ENCODE measurements around the gene SUSD3. TPM values are rescaled to one million over a fixed set of nuclear protein-coding genes. Genes with fewer than 3 reads are reported as not detected.

SUSD3 gene
- total RNA-seq, 2 experiments from 2014 or later: 33.9 to 35.6 TPM

- intact Hi-C loops (cut with DNase I, micrococcal nuclease): no loop called here
- H3K4me3 Mint-ChIP-seq: peak overlapping the region; percentile 75
- H3K36me3 Mint-ChIP-seq (ENCODE audit: low read depth): peaks cover 86% of the 10 kb centered on the region
- peak overlapping the region; percentile 99 for H3K27ac Mint-ChIP-seq
- POLR2A ChIA-PET: interaction anchor here (0.6 to 10.1 kb wide), 16 partner anchors 11 to 74 kb away, joined by 3 to 163 read pairs (median 8); partner anchors contain the start of gene CARD19
- no peaks in the 10 kb centered on the region for H3K27me3 Mint-ChIP-seq
- CTCF ChIA-PET: interaction anchor here (1.0 to 2.6 kb wide), 3 partner anchors 21 to 68 kb away, joined by 3 to 10 read pairs (median 3); no protein-coding TSS in a partner anchor
- H3K9me3 Mint-ChIP-seq: no peaks in the 10 kb centered on the region
- ATAC-seq (ENCODE audit: poor library complexity) (peak; percentile 31), DNase-seq (peak in 6 of 14 experiments; percentile 29 to 61 (median 34))
- H3K4me1 Mint-ChIP-seq (ENCODE audit: low read depth): peaks cover 77% of the 10 kb centered on the region
- peaks cover 99% of the 10 kb centered on the region for H3K4me1 ChIP-seq (ENCODE audit: insufficient read depth, low read length)
- no peak overlapping the region for H3K4me3 ChIP-seq (ENCODE audit: low read length)
- no peaks in the 10 kb centered on the region for H3K27me3 ChIP-seq (ENCODE audit: control insufficient read depth in 1 of 2, insufficient read depth in 2 of 2, low read length in 2 of 2)
- H3K27ac ChIP-seq (ENCODE audit: low read depth in 1 of 2, low read length in 2 of 2): peak overlapping the region; percentile 92 to 95
- peaks cover 72% of the 10 kb centered on the region for H3K36me3 ChIP-seq (ENCODE audit: insufficient read depth, low read length)
- TF ChIP-seq CTCF (IDR thresholded peaks at IDR 0.05): no peak
- H3K9me3 ChIP-seq (ENCODE audit: control insufficient read depth in 1 of 2, insufficient read depth in 1 of 2, low read length in 2 of 2): no peaks in the 10 kb centered on the region
Measured at GRCh38 chr9:93024986-93025630, 33.4 kb upstream of the SUSD3 start.

GRCh38 chr9:93025736-93026135, 32.8 kb upstream of the SUSD3 start:
- H3K4me1 ChIP-seq (ENCODE audit: insufficient read depth, low read length): peaks cover 99% of the 10 kb centered on the region
- Mint-ChIP-seq H3K27ac (peak overlapping the region; percentile 99), H3K36me3 (ENCODE audit: low read depth) (peaks cover 86% of the 10 kb centered on the region), H3K4me1 (ENCODE audit: low read depth) (peaks cover 79% of the 10 kb centered on the region), H3K9me3 (no peaks in the 10 kb centered on the region), H3K27me3 (no peaks in the 10 kb centered on the region), H3K4me3 (peak overlapping the region; percentile 75)
- no peak overlapping the region for H3K4me3 ChIP-seq (ENCODE audit: low read length)
- DNase-seq: peak in 1 of 14 experiments; percentile 16
- H3K27ac ChIP-seq (ENCODE audit: low read depth in 1 of 2, low read length in 2 of 2): peak overlapping the region; percentile 92 to 95
- no peaks in the 10 kb centered on the region for H3K27me3 ChIP-seq (ENCODE audit: control insufficient read depth in 1 of 2, insufficient read depth in 2 of 2, low read length in 2 of 2)
- no peaks in the 10 kb centered on the region for H3K9me3 ChIP-seq (ENCODE audit: control insufficient read depth in 1 of 2, insufficient read depth in 1 of 2, low read length in 2 of 2)
- intact Hi-C loops (cut with DNase I, micrococcal nuclease): no loop called here
- TF ChIP-seq CTCF (IDR thresholded peaks at IDR 0.05): no peak
- peaks cover 72% of the 10 kb centered on the region for H3K36me3 ChIP-seq (ENCODE audit: insufficient read depth, low read length)
- ATAC-seq (ENCODE audit: poor library complexity): no peak
- ChIA-PET CTCF (interaction anchor here (1.0 to 2.6 kb wide), 3 partner anchors 22 to 68 kb away, joined by 3 to 10 read pairs (median 3); no protein-coding TSS in a partner anchor), POLR2A (interaction anchor here (0.6 to 10.1 kb wide), 14 partner anchors 12 to 109 kb away, joined by 3 to 163 read pairs (median 11); partner anchors contain the start of genes CARD19 and NINJ1)

GRCh38 chr9:93026640-93027039, 31.9 kb upstream of the SUSD3 start:
- no peaks in the 10 kb centered on the region for H3K9me3 ChIP-seq (ENCODE audit: control insufficient read depth in 1 of 2, insufficient read depth in 1 of 2, low read length in 2 of 2)
- no peak for TF ChIP-seq CTCF (IDR thresholded peaks at IDR 0.05)
- no peaks in the 10 kb centered on the region for H3K27me3 ChIP-seq (ENCODE audit: control insufficient read depth in 1 of 2, insufficient read depth in 2 of 2, low read length in 2 of 2)
- ATAC-seq (ENCODE audit: poor library complexity): no peak
- peaks cover 72% of the 10 kb centered on the region for H3K36me3 ChIP-seq (ENCODE audit: insufficient read depth, low read length)
- peaks cover 99% of the 10 kb centered on the region for H3K4me1 ChIP-seq (ENCODE audit: insufficient read depth, low read length)
- Mint-ChIP-seq H3K27me3 (no peaks in the 10 kb centered on the region), H3K4me1 (ENCODE audit: low read depth) (peaks cover 83% of the 10 kb centered on the region), H3K4me3 (peak overlapping the region; percentile 42), H3K9me3 (no peaks in the 10 kb centered on the region), H3K36me3 (ENCODE audit: low read depth) (peaks cover 86% of the 10 kb centered on the region), H3K27ac (peak overlapping the region; percentile 99)
- ChIA-PET CTCF (interaction anchor here (0.9 kb wide), 1 partner anchor 40 kb away, joined by 3 read pairs; no protein-coding TSS in a partner anchor), POLR2A (interaction anchor here (1.3 to 10.1 kb wide), 9 partner anchors 13 to 69 kb away, joined by 3 to 163 read pairs (median 22); no protein-coding TSS in a partner anchor)
- H3K27ac ChIP-seq (ENCODE audit: low read depth in 1 of 2, low read length in 2 of 2): peak overlapping the region; percentile 92 to 95
- peak in 1 of 14 experiments; percentile 13 for DNase-seq
- no peak overlapping the region for H3K4me3 ChIP-seq (ENCODE audit: low read length)
- intact Hi-C loops (cut with DNase I, micrococcal nuclease): no loop called here

All from CD4-positive, alpha-beta T cell (primary cell).